Erythroblast (primary cell): Measurements from ENCODE around the gene NLRP3.

ENCODE experiments used
- DNase-seq, 2 experiments: peaks; one replicate each; lab custom pipeline; 2025; lab: John Stamatoyannopoulos, UW
- GATA1 ChIP-seq: IDR thresholded peaks from 2 replicates; pipeline ENCODE4 v1.6.1; 2011; ENCODE audit warnings: low read depth, mild to moderate bottlenecking, control low read depth, low read length, moderate library complexity
- POLR2A ChIP-seq: IDR thresholded peaks from 2 replicates; pipeline ENCODE4 v1.6.1; 2011; ENCODE audit warnings: mild to moderate bottlenecking, low read length

The NLRP3 gene

GRCh38 chr1:247493106-247493505 lies 77.1 kb downstream of the NLRP3 start:
- no peak for DNase-seq
- no peak for TF ChIP-seq GATA1

DNA sequence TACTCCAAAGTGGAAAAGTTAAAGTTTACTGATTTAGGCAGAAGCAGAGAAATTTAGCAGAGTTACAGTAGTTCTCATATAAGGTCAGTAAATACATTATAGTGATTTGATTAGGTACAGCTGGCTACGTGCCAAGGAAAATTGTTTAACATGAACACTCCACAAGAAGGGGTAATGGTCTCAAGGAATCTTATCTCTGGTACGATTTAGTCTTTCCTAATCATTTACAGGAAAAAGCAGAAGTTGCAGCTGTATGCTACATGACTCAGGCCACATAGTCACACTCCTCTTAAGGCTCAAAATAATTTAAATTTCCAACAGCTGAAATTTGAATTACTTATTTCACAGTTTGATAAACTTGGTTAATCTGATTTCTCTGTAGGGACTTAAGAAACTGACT lies 78.8 kb downstream of the NLRP3 start:
- DNase-seq, result peak; percentile 4 to 19

DNA sequence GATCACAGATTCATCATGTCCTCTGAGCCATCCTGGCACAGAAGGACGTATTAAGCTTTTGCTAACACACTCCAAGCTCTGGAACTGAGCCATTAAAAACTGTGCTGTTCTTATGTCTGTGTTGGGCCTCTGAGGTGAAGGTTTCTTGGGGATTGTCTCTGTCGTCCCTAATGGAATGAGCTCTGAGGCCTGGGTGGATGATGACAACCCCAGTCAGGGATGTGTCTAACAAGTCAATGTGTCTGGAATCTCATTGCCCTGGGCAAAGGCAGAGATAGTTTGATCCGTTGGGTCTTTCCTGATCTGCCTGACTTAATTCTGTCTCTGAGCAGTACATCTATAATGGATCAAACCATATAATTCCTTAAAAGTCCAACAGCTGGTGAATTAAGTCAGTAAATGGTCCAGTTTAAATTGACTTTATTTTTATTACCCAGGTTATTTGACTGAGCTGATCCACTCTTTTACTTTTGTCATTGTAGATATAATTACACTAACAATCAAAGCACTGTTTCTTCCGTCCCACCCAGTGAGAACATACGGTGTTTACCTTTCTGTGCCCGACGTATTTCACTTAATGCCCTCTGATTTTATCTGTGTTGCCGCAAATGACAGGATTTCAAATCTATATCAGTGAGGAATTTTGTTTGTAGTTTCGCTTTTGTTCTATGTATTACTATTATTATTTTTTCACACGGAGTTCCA lies 80.8 kb downstream of the NLRP3 start:
- TF ChIP-seq GATA1 (no peak), POLR2A (no peak)
- DNase-seq, result no peak

More for the DNA sequence above, 78.8 kb downstream of the NLRP3 start:
- TF ChIP-seq GATA1, result no peak
- TF ChIP-seq POLR2A, result no peak
